Neural progenitor cell (in vitro differentiated cells): ENCODE results near the gene C17orf50. TPM values are rescaled to one million over a fixed set of nuclear protein-coding genes. Genes with fewer than 3 reads are reported as not detected.
A peak's percentile ranks its signal among the peaks of the same experiment; 100 is the strongest.

ENCODE experiments used
- DNase-seq: peaks from one replicate; pipeline ENCODE4 v3.0.0-alpha.2; 2016; ENCODE audit warnings: low spot score
- H2AFZ ChIP-seq: fragments of 200-600 bp; sonication (generic); replicated peaks from 2 replicates; pipeline ENCODE4 v1.6.1; 2016; ENCODE audit warnings: antibody characterized with exemption
- H3F3A ChIP-seq: fragments of 200-600 bp; sonication (generic); 2 replicates; pipeline ENCODE4 v1.6.1; 2016; ENCODE audit warnings: antibody characterized with exemption, low read depth
- H3K27ac ChIP-seq: fragments of 200-600 bp; sonication (generic); 2 replicates; pipeline ENCODE4 v1.5.1; 2016; ENCODE audit warnings: mild to moderate bottlenecking
- H3K27me3 ChIP-seq: fragments of 200-600 bp; sonication (generic); 2 replicates; pipeline ENCODE4 v1.6.1; 2016; ENCODE audit warnings: mild to moderate bottlenecking, moderate library complexity
- H3K36me3 ChIP-seq: fragments of 200-600 bp; sonication (generic); 2 replicates; pipeline ENCODE4 v1.5.1; 2016
- H3K4me1 ChIP-seq: fragments of 200-600 bp; sonication (generic); 2 replicates; pipeline ENCODE4 v1.6.1; 2016; ENCODE audit warnings: mixed run types
- H3K4me2 ChIP-seq: fragments of 200-600 bp; sonication (generic); 2 replicates; pipeline ENCODE4 v1.6.1; 2016
- H3K4me3 ChIP-seq: fragments of 200-600 bp; sonication (generic); 2 replicates; pipeline ENCODE4 v1.5.1; 2016
- H3K79me2 ChIP-seq: fragments of 200-600 bp; sonication (generic); 2 replicates; pipeline ENCODE4 v1.6.1; 2016; ENCODE audit warnings: low read depth
- H3K9ac ChIP-seq: fragments of 200-600 bp; sonication (generic); 2 replicates; pipeline ENCODE4 v1.6.1; 2016
- H3K9me3 ChIP-seq: fragments of 200-600 bp; sonication (generic); 2 replicates; pipeline ENCODE4 v1.5.1; 2016; ENCODE audit warnings: low read depth
- H4K20me1 ChIP-seq: fragments of 200-600 bp; sonication (generic); 2 replicates; pipeline ENCODE4 v1.6.1; 2016; ENCODE audit warnings: low read depth
- H3K27ac Mint-ChIP-seq: 3 replicates; pipeline ENCODE4 v1.8.0; 2021; ENCODE audit warnings: mixed read lengths
- H3K27me3 Mint-ChIP-seq: 2 replicates; pipeline ENCODE4 v1.8.0; 2022; ENCODE audit warnings: low read depth, mild to moderate bottlenecking, inconsistent platforms, moderate library complexity, mixed read lengths; ENCODE audit not compliant: insufficient read depth
- H3K36me3 Mint-ChIP-seq: 3 replicates; pipeline ENCODE4 v1.8.0; 2021; ENCODE audit warnings: mixed read lengths
- H3K4me1 Mint-ChIP-seq: 3 replicates; pipeline ENCODE4 v1.8.0; 2021; ENCODE audit warnings: mixed read lengths
- H3K4me3 Mint-ChIP-seq: 3 replicates; pipeline ENCODE4 v1.8.0; 2021; ENCODE audit warnings: mild to moderate bottlenecking, moderate library complexity, mixed read lengths
- H3K9me3 Mint-ChIP-seq: 3 replicates; pipeline ENCODE4 v1.8.0; 2020; ENCODE audit warnings: mixed read lengths
- EZH2 ChIP-seq: fragments of 200-600 bp; sonication (generic); IDR thresholded peaks from 2 replicates; pipeline ENCODE4 v1.6.1; 2017; ENCODE audit warnings: antibody characterized with exemption, mild to moderate bottlenecking, moderate library complexity
- EZH2phosphoT487 ChIP-seq: fragments of 200-600 bp; sonication (generic); IDR thresholded peaks from 2 replicates; pipeline ENCODE4 v1.6.1; 2017; ENCODE audit warnings: antibody characterized with exemption
- total RNA-seq: library from RNA; depleted of rRNA; stranded (reverse); fragments of >200 nt; gene quantifications from 2 replicates; pipeline ENCODE4 v1.2.3, GENCODE V29; 2015; ENCODE audit warnings: low replicate concordance
- TF ChIP-seq, protein P1 (sequence below): fragments of 200-600 bp; sonication (generic); IDR thresholded peaks from 2 replicates; pipeline ENCODE4 v1.5.1; 2017; ENCODE audit warnings: antibody characterized with exemption, mild to moderate bottlenecking

Gene C17orf50
- total RNA-seq, 1 donor from 2014 or later, result not detected

DNA sequence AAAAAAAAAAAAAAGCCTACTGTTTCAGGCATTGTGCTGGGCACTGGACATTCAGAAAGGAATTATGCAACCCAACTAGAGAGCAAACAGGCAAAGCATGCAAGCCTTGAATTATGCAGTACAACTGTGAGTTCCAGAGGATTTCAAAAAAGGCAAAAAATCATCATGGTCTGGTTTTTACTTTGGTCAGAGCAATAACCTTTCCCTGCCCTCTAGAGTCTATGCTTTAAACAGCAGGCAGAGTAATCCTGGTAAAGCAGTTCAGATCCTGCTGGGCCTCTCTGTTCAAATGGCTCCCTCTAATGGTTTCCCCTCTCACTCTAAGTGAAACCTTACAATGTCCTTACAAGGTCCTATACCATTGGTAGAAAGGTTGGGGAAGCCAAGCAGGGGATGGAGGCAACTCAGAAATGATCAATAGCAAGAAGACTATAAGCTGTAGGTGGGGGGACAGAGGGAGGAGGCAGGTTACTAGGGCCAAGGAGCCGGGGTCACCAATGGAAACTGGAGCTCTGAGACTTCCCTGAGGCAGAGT lies 44.0 kb downstream of the C17orf50 start:
- Histone ChIP-seq H2AFZ (peak overlapping the region; percentile 41), H3K36me3 (no peaks in the 10 kb centered on the region), H3K4me1 (peaks cover 4% of the 10 kb centered on the region), H3K27ac (no peak overlapping the region), H3F3A (peaks cover 8% of the 10 kb centered on the region), H3K9me3 (no peaks in the 10 kb centered on the region), H3K4me3 (no peak overlapping the region), H3K9ac (no peak overlapping the region), H3K4me2 (no peak overlapping the region), H4K20me1 (peaks cover under 1% of the 10 kb centered on the region), H3K79me2 (peaks cover 5% of the 10 kb centered on the region), H3K27me3 (peaks cover 7% of the 10 kb centered on the region)
- DNase-seq, result peak; percentile 86
- TF ChIP-seq, protein P1, sequence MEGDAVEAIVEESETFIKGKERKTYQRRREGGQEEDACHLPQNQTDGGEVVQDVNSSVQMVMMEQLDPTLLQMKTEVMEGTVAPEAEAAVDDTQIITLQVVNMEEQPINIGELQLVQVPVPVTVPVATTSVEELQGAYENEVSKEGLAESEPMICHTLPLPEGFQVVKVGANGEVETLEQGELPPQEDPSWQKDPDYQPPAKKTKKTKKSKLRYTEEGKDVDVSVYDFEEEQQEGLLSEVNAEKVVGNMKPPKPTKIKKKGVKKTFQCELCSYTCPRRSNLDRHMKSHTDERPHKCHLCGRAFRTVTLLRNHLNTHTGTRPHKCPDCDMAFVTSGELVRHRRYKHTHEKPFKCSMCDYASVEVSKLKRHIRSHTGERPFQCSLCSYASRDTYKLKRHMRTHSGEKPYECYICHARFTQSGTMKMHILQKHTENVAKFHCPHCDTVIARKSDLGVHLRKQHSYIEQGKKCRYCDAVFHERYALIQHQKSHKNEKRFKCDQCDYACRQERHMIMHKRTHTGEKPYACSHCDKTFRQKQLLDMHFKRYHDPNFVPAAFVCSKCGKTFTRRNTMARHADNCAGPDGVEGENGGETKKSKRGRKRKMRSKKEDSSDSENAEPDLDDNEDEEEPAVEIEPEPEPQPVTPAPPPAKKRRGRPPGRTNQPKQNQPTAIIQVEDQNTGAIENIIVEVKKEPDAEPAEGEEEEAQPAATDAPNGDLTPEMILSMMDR, result peak; percentile 76
- TF ChIP-seq EZH2phosphoT487 (no peak), EZH2 (no peak)
- Mint-ChIP-seq H3K27ac (no peak overlapping the region), H3K27me3 (peaks cover 6% of the 10 kb centered on the region), H3K9me3 (no peaks in the 10 kb centered on the region), H3K4me3 (no peak overlapping the region), H3K4me1 (peaks cover 18% of the 10 kb centered on the region), H3K36me3 (no peaks in the 10 kb centered on the region)

DNA sequence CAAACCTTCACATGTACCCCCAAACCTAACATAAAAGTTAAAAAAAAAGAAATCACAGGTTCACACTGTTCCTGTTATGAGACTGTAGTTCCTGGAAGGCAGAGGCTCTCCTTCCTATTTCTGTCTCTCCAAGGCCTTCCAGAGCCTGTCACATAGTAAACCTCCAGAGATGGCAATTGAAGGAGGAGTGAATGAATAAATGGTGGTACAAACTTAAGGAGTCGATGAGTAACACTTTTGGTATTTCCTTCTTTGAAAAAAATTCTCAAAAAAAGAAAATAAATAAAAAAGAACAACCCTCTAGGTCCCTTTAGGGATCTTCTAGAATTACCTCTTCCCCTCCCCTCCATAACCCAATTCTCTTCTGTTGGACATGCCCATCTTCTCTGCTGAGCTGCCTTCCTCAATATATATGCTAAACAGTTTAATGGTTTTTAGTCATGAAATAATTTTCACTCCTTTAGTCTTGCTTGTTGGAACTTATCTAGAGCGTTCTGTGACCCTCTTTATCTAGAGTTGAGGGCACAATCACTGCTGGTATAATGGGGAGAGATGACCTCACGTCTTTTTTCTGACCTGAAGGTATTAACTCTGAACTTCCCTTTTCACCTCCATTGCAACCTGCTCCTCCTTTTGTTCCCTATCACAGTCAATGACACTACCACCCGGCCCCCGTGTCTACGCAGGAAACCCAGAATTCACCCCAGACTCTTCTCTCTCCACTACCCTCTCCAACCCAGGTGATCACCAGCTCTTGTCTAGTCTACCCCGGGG lies 46.9 kb downstream of the C17orf50 start:
- Histone ChIP-seq H2AFZ (no peak overlapping the region), H3K27me3 (no peaks in the 10 kb centered on the region), H3K9me3 (no peaks in the 10 kb centered on the region), H3K4me2 (no peak overlapping the region), H3K4me3 (no peak overlapping the region), H3K79me2 (peaks cover 33% of the 10 kb centered on the region), H3F3A (peaks cover 8% of the 10 kb centered on the region), H3K9ac (no peak overlapping the region), H4K20me1 (peaks cover 29% of the 10 kb centered on the region), H3K4me1 (peaks cover 18% of the 10 kb centered on the region), H3K27ac (no peak overlapping the region), H3K36me3 (peaks cover 3% of the 10 kb centered on the region)
- no peak overlapping the region for H3K27ac Mint-ChIP-seq
- TF ChIP-seq, protein P1, result no peak
- no peak for TF ChIP-seq EZH2
- no peak for TF ChIP-seq EZH2phosphoT487
- peaks cover 30% of the 10 kb centered on the region for H3K4me1 Mint-ChIP-seq
- H3K36me3 Mint-ChIP-seq, result no peaks in the 10 kb centered on the region
- peak overlapping the region; percentile 50 for H3K4me3 Mint-ChIP-seq
- H3K9me3 Mint-ChIP-seq, result no peaks in the 10 kb centered on the region
- H3K27me3 Mint-ChIP-seq, result peaks cover 6% of the 10 kb centered on the region
- no peak for DNase-seq

DNA sequence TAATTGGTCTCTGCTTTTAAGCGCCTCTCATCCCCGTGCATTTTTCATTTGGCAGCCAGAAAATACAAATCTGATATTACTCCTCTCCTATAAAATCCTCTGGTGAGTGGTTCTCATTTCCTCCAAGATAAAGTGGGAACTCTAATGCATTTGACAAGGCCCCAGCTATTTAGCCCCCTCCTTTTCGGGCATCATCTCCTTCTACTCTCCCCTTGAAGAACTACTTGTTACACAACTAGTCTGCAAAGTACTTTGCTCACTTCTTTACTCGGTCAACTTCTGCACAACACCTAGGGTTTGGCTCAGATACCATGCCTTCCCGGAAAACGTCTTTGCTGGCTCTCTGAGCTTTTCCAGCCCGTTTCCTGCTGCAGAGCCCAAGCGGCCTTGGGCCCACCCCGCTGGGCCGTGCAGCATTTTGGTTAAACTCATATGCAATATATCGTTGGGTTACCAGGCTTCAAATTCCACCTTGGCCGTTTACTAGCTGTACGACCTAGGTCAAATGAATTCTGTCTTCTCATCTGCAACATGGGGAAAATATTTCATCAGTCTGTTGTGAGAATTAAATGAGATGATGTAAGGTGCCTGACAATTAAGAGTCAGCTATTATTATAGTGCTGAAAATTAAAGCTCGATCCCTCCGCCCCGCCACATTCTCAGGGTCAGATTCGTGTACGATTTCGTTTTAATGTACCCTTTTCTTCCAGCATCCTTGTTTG lies 47.7 kb downstream of the C17orf50 start:
- peak overlapping the region; percentile 93 for H3K4me3 ChIP-seq
- TF ChIP-seq, protein P1, result no peak
- TF ChIP-seq EZH2phosphoT487 (no peak), EZH2 (no peak)
- H3K79me2 ChIP-seq, result peaks cover 41% of the 10 kb centered on the region
- peak overlapping the region; percentile 89 for H2AFZ ChIP-seq
- H3F3A ChIP-seq, result peaks cover 8% of the 10 kb centered on the region
- Mint-ChIP-seq H3K4me1 (peaks cover 33% of the 10 kb centered on the region), H3K27me3 (peaks cover 9% of the 10 kb centered on the region), H3K27ac (peak overlapping the region; percentile 100), H3K9me3 (no peaks in the 10 kb centered on the region), H3K4me3 (peak overlapping the region; percentile 97), H3K36me3 (peaks cover 3% of the 10 kb centered on the region)
- H3K27me3 ChIP-seq, result no peaks in the 10 kb centered on the region
- H3K9me3 ChIP-seq, result no peaks in the 10 kb centered on the region
- peaks cover 18% of the 10 kb centered on the region for H3K4me1 ChIP-seq
- DNase-seq, result no peak
- H3K9ac ChIP-seq, result no peak overlapping the region
- H4K20me1 ChIP-seq, result peaks cover 37% of the 10 kb centered on the region
- H3K27ac ChIP-seq, result no peak overlapping the region
- H3K4me2 ChIP-seq, result peak overlapping the region; percentile 95
- H3K36me3 ChIP-seq, result peaks cover 3% of the 10 kb centered on the region
